ENCODE results near the gene NACC2.
"Not testable (repeated sequence)": the region's sequence is repeated elsewhere in the genome, so short reads cannot be mapped to it uniquely, and the experiment has no call there.

The NACC2 gene

DNA sequence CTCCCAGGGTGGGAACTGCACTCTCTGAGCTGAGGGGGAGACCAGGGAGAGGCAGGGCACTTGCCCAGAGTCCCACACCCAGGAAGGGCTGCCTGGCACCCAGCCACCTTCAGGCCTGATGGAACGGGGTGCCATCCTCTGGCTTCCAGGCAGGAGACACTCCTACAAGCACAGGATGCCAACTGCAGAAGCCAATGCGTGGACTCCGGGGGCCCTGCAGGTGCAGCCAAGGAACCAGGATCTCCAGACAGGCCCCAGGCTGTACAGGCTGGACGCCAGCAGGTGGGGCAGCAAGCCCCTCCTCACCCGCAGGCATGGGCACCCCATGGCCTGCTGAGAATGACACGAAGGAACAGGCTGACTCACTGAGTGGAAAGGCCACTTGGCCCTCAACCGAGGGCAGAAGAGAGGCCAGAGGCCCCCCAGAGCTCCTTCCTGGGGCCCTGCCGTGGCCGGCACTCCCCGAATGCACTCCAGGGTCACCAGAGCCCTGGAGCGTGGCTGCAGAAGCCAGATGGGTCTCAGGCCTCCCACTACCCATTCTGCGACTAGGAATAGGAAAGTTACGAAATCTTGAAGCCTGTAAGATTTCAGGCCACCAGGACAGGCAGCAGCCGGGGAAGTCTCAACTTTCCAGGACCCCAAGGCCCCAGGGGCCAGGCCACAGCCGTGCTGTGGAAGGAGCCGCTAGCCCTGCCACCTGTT is 15.7 kb downstream of the NACC2 start:
- DNase-seq = no peak

DNA sequence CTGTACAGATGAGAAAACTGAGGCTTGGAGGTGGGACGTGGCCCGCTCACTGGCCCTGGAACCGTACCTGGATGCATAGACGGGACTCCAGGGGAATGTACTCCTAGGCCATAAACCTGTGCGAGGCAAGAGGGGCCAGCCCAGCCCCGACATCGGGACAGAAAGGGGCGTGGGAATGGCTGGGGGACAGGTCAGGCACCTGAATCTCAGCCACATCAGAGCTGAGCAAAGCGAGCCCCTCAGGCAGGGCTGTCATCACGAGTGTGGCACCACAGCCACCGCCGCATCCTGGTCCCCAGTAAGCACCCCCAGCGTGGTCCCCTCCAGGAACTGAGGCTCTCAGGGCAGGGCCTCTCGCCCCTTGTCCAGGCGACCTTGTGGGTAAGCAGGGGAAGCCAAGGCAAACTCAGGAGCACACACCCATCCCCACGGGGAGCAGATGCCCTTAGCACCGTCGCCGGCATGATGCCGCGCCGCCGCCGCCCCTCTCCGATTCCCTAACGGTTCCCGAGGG is 16.5 kb downstream of the NACC2 start:
- DNase-seq = no peak

DNA sequence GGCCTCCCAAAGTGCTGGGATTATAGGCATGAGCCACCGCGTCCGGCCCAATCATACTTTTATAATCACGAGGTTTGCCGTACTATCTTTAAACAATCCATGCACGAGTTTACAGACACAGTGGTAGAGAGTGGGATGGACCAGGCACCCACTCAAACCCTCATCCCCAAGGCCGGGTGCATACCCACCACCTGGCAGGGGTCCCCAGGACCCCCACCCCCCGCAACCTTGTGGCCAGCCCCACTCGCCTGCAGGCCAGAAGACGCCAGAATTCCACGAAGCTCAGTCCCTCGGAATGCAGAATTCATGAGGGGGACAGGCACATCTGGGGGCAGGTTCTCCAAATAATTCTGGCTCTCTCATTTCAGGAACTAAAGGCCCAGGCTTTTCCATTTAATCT is 17.1 kb downstream of the NACC2 start:
- no peak for DNase-seq

DNA sequence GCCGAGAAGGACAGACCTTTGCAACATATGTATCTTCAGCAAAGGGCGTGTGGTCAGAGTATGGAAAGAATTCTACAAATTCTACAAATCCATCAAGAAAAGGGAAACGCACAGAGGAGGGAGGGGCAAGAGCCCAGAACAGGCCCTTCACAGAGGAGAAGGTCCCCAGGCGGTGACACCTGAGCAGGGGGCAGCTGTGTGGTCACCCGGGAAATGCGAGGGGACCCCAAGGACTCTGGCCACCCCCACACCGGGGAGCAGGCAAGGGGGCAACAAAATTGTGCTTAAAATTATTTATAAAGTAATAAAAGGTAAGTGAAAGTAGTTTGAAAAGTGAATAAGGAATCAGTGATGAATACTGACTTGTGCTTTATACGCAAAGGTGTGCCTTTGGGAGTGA is 17.6 kb downstream of the NACC2 start:
- DNase-seq = no peak

DNA sequence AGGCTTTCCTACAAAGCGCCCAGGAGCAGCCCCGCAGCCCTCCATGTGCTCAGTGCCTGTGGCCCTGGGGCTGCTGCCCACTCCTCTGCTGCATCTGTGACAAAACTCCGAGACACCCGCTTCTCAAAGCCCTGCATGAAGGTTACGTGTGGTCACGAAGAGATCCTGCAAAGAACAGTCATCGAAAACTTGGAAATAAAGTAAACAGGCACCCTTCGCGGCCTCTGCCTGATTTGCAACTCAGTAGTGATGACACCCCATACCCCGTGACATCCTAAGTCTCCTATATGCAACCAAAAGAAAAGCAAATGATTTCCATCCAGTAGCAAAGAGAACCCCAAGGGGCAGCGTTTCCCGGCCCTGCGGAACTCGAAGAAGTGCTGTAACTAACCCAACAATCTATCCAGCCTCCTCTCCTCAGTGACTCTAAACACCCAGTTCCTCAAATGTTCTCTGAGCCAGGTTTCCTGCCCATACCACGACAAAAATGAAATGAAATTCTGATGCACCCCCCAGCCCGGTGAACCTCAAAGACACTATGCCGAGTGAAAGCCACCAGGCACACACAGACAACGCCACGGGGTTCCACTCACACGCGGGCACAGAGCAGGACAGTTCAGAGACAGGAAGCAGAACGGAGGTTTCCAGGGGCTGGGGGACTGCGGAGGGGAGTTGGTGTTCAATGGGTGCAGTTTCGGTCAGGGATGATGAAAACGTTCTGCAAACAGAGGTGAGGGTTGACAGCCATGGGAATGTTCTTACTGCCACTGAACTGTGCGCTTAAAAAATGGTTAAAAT is 19.0 kb downstream of the NACC2 start:
- DNase-seq = no peak

DNA sequence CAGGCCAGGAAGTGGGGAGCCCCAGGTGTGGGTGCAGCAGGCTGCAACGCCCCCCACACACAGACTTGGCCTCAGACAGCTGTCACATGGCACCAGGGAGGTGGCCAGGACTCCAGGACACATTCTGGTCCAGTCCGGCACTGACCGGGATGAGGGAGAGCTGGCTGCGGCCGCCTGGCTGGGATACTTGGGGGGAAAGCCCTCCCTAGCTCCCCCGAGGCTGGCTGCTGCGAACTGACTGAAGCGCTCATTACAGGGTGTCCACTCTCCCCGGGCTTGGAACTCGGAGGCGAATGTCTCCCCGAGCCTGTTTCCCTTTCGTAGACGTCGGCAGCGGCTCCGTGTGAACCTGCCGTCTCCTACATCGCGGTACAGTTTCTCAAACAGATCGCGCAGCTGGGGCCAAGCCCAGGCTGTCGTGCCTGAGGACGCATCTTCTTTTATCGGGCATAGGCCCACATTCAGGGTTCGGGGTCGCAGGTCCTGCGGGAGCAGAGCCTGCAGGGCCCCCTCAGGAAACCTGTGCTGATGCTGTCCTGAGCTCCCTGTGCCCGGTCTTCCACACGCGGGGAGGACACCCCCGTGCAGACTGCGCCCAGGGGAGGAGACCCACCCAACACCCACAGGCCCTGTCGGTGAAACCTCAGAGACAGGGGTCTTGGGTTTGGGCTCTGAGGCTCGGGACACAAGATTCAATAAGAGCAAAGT is 19.8 kb downstream of the NACC2 start:
- DNase-seq = no peak

DNA sequence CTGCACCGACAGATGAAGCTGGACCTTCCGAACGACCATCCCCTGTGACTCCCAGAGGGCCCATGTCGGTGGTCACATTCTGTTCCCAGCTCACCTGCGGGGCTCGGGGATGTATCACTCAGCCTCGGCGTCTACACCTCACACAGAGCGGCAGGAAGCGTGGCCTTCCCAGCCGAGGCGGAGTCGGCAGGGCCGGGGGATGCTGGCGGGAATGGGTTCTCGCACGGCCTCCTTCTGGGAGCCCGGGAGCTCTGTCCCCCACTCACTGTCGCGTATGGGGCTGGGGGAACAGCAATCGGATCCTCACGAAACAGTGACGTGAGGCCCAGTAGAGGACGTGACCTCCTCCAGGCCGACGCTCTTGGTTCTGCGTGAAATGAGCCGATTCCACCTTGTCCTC is 20.4 kb downstream of the NACC2 start:
- DNase-seq = no peak

DNA sequence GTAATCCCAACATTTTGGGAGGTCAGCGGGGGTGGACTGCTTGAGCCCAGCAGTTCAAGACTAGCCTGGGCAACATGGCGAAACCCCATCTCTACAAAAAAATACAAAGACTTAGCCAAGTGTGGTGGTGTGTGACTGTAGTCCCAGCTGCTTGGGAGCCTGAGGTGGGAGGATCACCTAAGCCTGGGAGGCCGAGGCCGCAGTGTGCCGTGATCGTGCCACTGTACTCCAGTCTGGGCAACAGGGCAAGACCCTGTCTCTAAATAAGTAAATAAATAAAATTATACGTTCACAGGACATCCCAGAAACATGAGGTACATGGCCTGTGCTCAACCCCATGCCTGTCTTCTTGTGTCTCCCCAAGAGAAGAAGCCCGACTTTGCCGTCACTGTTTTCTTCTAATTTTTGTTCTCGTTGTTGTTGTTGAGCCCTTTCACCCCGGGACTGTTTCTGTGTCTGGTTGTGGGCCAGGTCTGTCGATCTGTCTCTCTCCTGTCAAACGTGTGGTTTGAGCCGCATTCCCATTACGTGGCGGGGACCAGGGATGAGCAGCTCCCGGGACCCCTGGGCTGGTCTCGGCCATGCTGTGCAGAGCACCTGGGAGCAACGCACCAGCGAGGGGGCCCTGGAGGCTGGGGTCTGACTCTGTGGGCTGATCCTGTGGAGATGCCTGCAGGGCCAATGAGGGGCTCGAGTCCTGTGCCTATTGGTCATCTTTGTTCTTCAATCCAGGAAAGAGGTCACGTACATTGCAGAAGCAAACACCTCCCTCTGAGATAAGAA is 32.2 kb downstream of the NACC2 start:
- no peak for DNase-seq

DNA sequence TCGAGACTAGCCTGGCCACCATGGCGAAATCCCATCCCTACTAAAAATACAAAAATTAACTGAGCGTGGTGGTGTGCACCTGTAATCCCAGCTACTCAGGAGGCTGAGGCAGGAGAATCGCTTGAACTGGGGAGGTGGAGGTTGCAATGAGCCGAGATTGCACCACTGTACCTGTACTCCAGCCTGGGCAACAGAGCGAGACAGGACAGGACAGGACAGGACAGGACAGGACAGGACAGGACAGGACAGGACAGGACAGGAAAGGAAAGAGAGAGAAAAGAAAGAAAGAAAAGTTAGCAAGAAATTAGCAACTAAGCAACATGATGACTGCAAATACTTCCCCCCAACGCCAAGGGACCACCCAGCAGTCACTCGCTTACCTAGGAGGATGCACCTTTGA is 33.2 kb downstream of the NACC2 start:
- not testable (repeated sequence) for DNase-seq

DNA sequence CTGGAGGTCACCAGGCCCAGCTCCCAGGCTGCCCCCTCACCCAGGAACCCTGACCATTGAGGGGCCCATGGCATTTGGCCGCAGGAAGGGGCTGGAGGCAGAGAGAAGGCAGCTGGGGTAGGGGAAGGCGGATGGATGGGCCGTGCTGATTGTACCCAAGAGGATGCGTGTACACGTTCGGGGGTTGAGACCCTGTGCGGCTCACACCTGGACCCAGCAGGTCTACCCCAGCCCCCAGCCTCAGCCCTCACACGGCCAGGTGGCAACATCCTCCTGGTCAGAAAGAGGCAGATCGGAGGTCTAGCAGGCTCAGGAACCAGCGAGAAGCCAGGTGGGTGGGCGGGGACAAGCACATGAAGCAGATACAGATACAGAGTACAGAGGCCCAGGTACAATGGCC is 33.7 kb downstream of the NACC2 start:
- no peak for DNase-seq

DNA sequence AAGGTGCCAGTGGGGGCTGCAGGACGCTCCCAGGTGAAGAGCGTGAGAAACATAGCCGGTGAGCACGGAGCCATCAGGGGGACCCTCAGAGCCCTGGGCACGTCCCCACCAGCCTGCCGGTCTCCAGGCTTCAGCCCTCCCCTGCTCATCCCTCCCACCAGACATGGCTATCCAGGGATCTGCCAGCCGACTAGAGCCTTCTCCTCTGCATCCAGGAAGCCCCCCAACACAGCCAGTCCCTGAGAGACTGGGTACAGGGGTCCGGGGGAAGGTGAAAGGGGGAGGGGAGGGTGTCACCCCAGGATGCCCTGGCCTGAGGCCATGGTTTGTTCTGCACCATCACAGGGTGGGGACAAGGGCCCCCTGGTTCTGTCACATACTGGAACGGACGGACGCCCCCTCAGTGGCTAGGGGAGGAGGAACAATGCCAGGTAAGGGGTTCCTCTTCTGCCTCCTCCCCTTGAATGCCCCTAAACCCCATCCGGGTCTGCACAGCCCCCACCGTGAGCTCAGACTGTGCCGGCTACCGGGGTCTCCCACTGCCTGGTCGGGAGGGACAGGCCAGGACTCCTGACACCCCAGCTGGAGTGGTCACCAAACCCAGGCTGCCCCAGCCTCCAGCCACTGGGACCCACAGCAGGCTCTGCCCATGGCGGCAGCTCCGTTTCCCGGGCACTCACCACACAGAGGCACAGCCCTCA is 34.3 kb downstream of the NACC2 start:
- DNase-seq = no peak

DNA sequence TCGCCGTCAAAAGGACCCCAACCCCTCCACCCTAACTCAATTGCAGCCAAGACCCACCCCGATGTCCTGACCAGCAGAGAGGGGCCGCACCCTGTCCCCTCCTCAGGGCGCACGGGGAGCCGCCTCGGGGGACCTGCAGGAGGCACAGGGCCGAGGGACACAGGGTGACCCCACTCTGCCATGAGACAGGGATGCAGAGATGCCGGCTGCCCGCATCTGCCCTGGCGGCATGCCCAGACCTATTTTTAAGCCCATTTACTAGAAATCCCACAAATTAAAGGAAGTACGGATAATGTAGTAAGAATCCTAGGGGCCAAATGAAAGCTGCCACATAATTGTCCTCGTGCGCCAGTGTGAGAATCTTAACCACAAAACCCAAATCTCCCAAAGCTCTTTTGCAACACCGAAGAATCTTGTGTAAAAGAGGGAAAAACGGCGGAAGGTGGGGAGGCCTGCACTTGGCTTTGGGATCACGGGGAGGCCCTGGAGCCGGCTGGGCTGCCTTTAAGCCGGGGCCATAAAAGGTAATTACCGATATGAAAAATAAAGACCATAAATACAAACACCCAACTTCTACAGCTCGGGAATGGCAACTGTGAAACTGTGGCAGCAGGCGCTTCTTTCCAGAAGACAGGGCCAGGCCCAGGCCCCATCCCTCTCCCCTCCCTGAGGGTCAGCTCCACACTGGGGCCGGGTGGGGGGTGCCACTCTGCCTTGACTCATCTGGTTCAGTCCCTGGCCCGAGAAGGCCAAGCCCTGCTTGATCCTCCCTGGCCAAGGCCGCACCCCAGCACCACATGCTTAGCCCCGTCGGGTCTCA is 35.0 kb downstream of the NACC2 start:
- DNase-seq = no peak

DNA sequence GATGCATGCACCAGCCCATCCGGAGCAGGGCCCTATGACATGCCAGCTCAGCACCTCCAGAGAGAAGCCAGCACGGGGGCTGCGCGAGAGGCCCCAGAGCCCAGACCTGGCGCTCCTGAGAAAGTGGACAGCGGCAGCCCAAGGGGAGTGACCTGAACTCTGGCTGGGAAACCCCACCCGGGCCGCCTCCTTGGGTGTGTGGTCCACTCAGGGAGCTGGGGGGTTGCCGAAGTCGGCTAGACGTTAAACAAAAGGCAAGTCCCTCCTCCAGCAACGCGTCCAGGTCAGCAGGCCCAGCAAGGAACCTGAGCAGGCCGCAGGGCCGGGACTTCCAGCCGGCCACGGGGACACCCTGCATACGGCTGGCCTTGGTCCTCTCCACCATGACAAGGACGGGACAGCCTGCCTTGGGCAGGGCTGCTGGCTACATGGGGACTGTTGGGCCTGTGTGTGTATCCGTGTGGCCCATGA is 35.7 kb downstream of the NACC2 start:
- DNase-seq = no peak

DNA sequence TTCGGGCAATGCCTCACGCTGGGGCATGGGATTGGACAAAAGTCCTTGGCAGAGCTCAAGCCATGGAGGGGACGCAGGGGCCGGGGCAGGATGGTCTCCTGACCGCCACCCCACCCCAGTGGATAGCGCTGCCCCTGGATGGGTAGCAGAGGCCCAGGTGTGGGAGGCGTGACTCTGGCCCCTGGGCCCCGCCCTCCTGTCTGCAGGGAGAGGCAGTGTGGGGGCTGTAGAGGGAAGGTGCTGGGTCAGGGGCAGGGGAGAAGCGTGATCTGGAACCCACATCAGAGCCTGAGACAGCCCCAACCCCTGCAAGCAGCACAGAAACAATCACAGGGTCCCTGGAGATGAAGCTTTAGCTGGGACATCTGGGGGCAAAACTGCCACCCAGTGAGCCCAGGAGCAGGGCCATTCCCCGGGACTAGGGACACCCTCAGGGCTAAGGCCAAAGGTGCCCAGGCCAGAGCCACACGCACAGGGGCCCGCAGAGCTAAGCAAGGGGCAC is 36.2 kb downstream of the NACC2 start:
- DNase-seq = no peak

DNA sequence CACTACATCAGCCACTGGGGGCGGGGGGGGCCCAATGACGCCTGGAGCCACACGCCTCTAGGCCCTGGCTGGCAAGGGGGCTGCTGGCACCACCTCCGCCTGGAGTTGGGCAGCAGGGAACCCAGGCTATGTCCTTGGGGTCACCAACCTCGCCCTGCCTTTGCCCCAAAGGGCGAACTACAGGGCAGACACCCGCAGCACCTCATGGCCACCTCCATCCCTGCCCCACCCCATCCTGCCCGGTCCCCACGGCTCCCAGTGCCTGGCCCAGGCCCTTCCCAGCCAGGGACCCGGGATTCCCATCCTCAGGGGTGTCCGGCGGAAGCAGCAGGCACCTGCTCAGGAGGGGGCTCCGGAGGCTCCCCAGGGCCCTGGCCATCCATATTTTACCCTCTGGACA is 37.0 kb downstream of the NACC2 start:
- no peak for DNase-seq

DNA sequence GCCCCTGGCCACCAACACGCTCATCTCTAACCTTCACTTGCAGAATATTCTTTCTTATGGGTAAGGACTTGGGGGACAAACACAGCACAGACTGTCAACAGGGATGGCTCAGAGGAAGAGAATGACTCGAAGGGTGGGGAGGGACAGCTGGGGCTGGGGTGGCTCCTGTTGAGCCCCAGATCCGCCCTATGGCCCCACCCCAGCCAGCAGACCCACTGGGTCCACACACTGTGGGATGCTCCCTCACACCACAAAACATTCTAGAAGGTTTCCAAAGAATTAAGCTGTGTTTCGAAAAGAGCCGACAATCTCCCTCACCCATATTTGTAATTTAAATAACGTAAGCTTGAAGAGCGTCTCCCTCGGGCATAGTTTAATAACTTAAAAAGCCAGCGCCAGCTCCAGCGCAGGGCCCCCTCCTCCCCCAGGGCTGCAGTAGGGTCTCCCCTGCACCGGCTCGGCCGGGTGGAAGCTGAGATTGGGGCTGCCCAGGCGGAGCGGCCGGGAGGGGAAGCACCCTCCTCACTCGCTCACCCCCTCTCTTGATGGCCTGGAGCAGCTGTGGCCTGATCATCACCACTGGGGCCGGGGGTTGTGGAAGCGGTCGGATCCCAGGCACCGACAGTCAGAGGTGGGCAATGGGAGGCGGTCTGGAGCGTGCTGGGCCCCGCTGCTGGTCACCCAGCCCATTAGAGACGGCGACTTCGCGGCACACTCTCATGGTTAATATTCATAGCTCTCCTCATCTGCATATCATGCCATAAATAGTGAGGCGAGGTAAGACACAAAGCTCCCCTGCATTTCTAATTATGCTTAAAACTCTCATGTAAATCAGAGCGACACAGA is 37.6 kb downstream of the NACC2 start:
- no peak for DNase-seq

DNA sequence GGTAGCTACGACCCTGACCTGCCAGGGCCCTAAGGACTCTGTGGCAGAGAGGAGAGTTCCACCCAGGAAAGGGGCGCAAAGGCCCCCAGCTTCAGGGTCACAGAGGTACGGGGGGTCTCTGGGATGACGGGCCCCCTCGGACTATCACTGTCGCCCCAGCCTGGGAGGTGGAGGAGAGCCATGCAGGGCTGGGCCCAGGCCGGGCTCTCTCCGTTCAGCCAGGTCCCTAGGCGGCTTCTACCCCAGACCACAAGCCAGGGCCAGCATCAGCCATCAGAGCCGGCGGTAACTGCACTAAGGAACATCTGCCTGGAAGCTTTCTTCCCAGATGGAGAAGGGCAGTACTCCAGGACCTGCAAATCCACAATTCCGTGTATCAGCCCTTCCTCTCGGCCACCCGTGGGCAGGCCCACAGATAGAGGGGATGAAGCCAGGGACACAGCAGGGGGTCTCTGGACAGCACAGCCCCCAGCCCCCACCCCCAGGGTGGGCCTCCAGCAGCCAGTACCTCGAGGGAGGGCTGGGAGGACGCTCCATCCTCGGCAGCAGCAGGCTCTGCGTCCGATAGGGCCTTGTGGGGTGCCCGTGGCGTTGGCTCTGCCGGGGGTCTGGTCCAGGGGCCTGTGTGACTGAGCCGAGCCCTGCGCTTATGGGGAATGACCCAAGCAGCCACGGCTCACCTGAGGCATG is 38.4 kb downstream of the NACC2 start:
- DNase-seq = no peak

DNA sequence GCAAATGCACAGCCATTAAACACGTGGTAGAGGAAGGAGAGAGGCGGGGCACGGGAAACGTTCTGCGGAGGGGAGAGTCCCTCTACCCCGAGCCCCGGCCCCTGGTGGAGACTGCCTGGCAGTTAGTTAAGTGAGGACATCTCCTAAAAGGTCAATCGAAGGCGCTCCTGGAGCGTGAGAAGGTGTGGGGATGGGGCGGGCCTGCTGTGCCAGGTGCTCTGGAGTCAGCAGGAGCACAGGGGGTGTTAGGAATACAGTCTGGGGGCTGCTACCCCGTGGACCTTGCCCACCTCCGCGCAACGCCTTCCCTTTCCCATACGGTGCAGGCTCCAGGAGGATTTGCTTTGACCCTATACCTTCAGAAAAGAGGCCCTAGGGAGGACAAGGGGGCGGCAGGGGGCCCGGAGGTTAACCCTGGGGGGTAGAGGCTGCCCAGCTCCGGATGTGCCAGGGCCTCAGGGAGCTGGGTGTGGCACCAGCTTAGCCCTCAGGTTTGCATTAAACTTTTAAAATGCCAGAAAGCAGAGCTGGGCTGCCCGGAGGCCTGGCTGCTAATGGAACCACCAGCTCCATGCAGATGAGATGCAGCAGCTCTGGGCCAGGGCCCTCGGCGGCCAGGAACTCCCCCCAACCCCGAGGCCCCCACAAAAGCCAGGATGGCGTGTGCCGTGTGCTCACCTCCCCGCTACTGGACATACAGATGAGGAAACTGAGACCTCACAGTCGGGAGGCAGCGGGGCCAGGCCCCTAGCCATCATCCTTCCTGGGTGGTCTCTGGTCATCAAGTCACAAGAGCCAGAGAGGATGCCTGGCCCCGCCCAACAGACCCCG is 39.2 kb downstream of the NACC2 start:
- DNase-seq = no peak

Data from KG1 (cell line).